ENCODE measurements around the gene GNPTG.

GNPTG gene

DNA sequence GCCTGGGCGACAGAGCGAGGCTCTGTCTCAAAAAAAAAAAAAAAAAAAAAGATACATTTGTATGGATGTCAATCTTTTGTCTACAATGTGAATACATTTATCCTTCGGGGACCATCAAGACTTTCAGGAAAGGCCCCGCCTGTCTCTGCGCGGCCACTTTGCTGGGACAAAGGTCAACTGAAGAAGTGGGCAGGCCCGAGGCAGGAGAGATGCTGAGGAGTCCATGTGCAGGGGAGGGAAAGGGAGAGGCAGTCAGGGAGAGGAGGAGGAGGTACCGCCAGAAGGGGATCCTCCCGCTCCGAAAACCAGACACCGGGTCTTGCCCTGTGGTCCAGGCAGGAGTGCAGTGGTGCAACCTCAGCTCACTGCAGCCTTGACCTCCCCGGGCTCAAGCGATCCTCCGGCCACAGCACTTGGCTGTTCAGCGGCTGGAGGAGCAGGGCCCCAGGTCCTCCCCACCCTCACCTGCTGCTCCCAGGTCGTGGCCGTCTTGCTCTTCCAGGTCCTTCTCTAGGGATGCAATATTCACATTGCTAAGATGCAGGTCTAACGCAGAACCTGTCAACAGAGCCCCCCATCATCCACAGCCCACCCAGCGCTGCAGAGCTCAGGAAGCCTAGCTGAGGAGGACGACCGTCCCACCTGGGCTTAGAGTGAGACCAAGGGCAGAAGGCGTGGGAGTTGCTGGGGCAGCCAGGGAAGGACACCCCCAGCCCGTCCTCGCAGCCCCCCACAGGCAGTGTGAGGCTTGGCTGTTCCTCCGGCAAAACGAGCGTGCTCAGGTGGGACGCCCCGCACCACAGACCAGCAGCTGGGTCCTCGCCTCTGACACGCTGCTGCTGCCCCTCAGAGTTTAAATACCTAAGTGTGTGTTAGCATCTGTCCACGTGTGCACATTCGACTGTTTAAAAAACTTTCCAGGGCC lies 19.6 kb downstream of the GNPTG start:
- no peak for DNase-seq (ENCODE audit: low read depth in 2 of 2)

DNA sequence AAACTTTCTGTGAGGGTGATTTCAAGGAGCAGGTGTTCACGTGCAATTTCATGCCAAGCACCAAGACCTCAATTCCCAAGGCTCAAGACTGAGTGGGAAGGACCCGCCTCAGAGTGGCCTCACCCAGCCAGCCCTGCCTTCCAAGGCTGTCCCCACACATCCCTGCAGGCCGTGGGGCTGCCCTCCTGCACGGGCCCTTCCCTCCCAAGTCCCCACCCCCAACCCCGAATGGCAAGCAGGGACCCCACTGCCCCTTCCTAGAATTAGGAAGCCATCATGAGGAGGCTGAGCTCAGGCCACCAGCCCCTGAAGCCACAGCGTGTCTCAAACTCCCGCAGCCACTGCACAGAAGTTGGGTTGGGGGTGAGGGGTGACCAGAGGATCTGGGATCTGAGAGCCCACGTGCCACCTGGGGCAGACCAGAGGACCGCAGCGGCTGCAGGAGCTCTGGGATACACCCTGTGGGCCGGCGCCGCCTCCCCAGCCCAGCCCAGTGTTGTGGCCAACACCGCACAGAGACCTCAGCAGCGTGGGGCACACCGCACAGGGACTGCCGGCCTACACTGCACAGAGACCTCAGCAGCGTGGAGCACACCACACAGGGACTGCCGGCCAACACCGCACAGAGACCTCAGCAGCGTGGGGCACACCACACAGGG lies 20.7 kb downstream of the GNPTG start:
- DNase-seq (ENCODE audit: low read depth in 2 of 2), result no peak

GRCh38 chr16:1374418-1375297 lies 22.9 kb downstream of the GNPTG start:
- DNase-seq (ENCODE audit: low read depth in 2 of 2), result no peak

GRCh38 chr16:1375298-1375640 lies 23.5 kb downstream of the GNPTG start:
- no peak for DNase-seq (ENCODE audit: low read depth in 2 of 2)

- no peak for DNase-seq (ENCODE audit: low read depth in 2 of 2)
These were observed 24.1 kb downstream of the GNPTG start for GRCh38 chr16:1375741-1376410.

GRCh38 chr16:1377406-1378010 lies 25.8 kb downstream of the GNPTG start:
- DNase-seq (ENCODE audit: low read depth in 2 of 2), result no peak

GRCh38 chr16:1378087-1378803 lies 26.5 kb downstream of the GNPTG start:
- DNase-seq (ENCODE audit: low read depth in 2 of 2), result no peak

- peak in 1 of 2 experiments; percentile 4 for DNase-seq (ENCODE audit: low read depth in 2 of 2)
These were observed 27.1 kb downstream of the GNPTG start for GRCh38 chr16:1378804-1379303.

GRCh38 chr16:1379304-1380076 lies 27.8 kb downstream of the GNPTG start:
- DNase-seq (ENCODE audit: low read depth in 2 of 2), result peak in 1 of 2 experiments; percentile 18

DNA sequence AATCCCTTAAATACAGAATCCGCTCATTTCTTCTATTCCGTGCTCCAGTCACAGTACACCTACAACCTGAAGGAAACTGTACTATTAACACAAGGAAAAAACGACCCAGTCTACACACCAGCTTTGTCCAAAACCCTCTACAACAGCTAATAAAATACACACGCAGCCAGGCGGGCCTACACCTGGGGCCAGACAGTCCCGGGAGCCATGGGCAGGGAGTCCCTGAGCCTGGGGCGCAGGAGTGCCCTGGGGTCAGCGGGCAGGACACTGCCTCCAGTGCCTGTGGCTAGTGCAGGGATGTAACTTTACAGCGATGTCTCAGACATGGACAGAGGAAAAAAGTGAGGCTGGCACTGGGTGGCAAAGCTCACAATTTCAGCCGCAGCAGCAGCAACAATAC lies 28.5 kb downstream of the GNPTG start:
- DNase-seq (ENCODE audit: low read depth in 2 of 2), result no peak

GRCh38 chr16:1381612-1382406 lies 30.1 kb downstream of the GNPTG start:
- no peak for DNase-seq (ENCODE audit: low read depth in 2 of 2)

DNA sequence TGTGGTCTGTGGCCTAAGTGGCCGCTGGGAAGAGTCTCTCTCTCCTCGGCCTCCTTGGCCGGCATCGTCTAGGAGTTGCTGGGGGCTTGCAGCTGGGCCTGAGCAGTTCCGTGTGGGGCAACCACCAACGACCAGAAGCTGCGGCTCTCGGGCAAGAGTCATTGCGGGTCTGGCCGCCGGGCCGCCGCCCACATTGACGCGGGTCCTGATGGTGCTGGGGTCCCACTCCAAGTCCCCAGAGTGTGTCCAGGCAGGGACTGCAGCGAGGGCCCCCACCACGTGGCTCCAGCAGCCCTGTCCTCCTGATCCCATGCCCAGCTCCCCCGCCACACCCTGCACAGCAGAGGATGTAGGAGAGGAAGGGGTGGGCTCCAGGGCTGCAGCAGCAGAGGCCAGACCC lies 31.8 kb downstream of the GNPTG start:
- no peak for DNase-seq (ENCODE audit: low read depth in 2 of 2)

GRCh38 chr16:1385232-1385631 lies 33.5 kb downstream of the GNPTG start:
- no peak for DNase-seq (ENCODE audit: low read depth in 2 of 2)

- DNase-seq (ENCODE audit: low read depth in 2 of 2), result no peak
These were observed 35.6 kb downstream of the GNPTG start for GRCh38 chr16:1387331-1387730.

GRCh38 chr16:1389762-1390161 lies 38.0 kb downstream of the GNPTG start:
- no peak for DNase-seq (ENCODE audit: low read depth in 2 of 2)

GRCh38 chr16:1390239-1390779 lies 38.6 kb downstream of the GNPTG start:
- DNase-seq (ENCODE audit: low read depth in 2 of 2), result no peak

GRCh38 chr16:1392826-1393225 lies 41.1 kb downstream of the GNPTG start:
- DNase-seq (ENCODE audit: low read depth in 2 of 2), result no peak

GRCh38 chr16:1393613-1394176 lies 42.0 kb downstream of the GNPTG start:
- no peak for DNase-seq (ENCODE audit: low read depth in 2 of 2)

Measured in fibroblast of skin of left biceps (primary cell).